T47D (cell line): ENCODE measurements around the gene SUCLG2.

Source experiments
- DNase-seq, 2 experiments: peaks; one replicate each; pipeline versions ENCODE4 v3.0.0 to v3.0.0-alpha.2; 2011 to 2012; ENCODE audit warnings: low read depth in 1 of 2, low spot score in 1 of 2
- JUND ChIP-seq: IDR thresholded peaks from 2 replicates; pipeline ENCODE4 v1.6.1; 2012; ENCODE audit warnings: low read depth
- in situ Hi-C: cut with HindIII; loops from 2 replicates; pipeline ENCODE4 v1.10.0; 2016; ENCODE audit warnings: low sequenced_read_pairs, low pct_unique_long_range_greater_than_20kb

Gene SUCLG2

GRCh38 chr3:67662733-67663132, 8.3 kb upstream of the SUCLG2 start:
- in situ Hi-C loops = no loop called here
- DNase-seq = no peak
- TF ChIP-seq JUND = no peak

GRCh38 chr3:67661089-67661488, 6.7 kb upstream of the SUCLG2 start:
- no peak for DNase-seq
- in situ Hi-C loops = no loop called here
- no peak for TF ChIP-seq JUND

- TF ChIP-seq JUND = no peak
- DNase-seq = no peak
- in situ Hi-C loops = no loop called here
Observed at GRCh38 chr3:67657192-67657591, 2.8 kb upstream of the SUCLG2 start.

GRCh38 chr3:67656614-67657013, 2.2 kb upstream of the SUCLG2 start:
- no peak for TF ChIP-seq JUND
- in situ Hi-C loops = no loop called here
- no peak for DNase-seq

- in situ Hi-C loops = no loop called here
- no peak for TF ChIP-seq JUND
- DNase-seq = no peak
Observed at GRCh38 chr3:67655364-67656121, 1.1 kb upstream of the SUCLG2 start.

- no peak for TF ChIP-seq JUND
- DNase-seq = no peak
- in situ Hi-C loops = no loop called here
Observed at GRCh38 chr3:67654844-67655177, 399 bp upstream of the SUCLG2 start.

- TF ChIP-seq JUND = no peak
- peak in 1 of 2 experiments; percentile 6 for DNase-seq
- in situ Hi-C loops = no loop called here
Observed at GRCh38 chr3:67653425-67654098, 850 bp downstream of the SUCLG2 start.

GRCh38 chr3:67650084-67650483, 4.3 kb downstream of the SUCLG2 start:
- in situ Hi-C loops = no loop called here
- TF ChIP-seq JUND = no peak
- no peak for DNase-seq

GRCh38 chr3:67649681-67650080, 4.7 kb downstream of the SUCLG2 start:
- no peak for DNase-seq
- in situ Hi-C loops = no loop called here
- TF ChIP-seq JUND = no peak

- in situ Hi-C loops = no loop called here
- no peak for DNase-seq
- TF ChIP-seq JUND = no peak
Observed at GRCh38 chr3:67648701-67649100, 5.7 kb downstream of the SUCLG2 start.

GRCh38 chr3:67648229-67648628, 6.2 kb downstream of the SUCLG2 start:
- DNase-seq = no peak
- TF ChIP-seq JUND = no peak
- in situ Hi-C loops = no loop called here

- in situ Hi-C loops = no loop called here
- peak in 1 of 2 experiments; percentile 67 for DNase-seq
- TF ChIP-seq JUND = no peak
Observed at GRCh38 chr3:67647390-67647878, 7.0 kb downstream of the SUCLG2 start.

- TF ChIP-seq JUND = no peak
- DNase-seq = no peak
Observed at GRCh38 chr3:67646586-67647234, 7.7 kb downstream of the SUCLG2 start.

More at GRCh38 chr3:67646586-67647234, 7.7 kb downstream of the SUCLG2 start:
- in situ Hi-C loops = no loop called here
